Measurements from ENCODE around the gene CISH.

The CISH gene

DNA sequence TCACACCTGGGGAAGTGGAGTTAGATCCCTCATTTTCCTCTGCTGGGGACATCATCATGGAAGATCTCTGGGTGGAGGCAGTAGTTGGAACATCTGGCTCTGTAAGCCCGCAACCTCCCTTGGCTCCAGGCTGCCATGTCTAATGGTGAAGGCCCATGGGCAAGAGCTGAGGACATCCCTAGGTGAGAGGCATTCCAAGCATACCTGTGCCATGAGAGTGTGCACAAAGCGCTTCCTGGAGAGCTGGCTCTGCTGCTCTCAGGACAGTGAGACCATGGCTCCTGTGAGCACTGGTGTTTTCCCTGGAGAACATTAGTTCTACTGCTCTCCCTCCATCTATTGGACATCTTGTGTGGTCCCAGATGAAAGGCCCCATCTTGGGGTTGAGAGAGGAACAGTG, 13.1 kb upstream of the CISH start:
- no peak for DNase-seq (ENCODE audit: low spot score)
- TF ChIP-seq, protein P1, sequence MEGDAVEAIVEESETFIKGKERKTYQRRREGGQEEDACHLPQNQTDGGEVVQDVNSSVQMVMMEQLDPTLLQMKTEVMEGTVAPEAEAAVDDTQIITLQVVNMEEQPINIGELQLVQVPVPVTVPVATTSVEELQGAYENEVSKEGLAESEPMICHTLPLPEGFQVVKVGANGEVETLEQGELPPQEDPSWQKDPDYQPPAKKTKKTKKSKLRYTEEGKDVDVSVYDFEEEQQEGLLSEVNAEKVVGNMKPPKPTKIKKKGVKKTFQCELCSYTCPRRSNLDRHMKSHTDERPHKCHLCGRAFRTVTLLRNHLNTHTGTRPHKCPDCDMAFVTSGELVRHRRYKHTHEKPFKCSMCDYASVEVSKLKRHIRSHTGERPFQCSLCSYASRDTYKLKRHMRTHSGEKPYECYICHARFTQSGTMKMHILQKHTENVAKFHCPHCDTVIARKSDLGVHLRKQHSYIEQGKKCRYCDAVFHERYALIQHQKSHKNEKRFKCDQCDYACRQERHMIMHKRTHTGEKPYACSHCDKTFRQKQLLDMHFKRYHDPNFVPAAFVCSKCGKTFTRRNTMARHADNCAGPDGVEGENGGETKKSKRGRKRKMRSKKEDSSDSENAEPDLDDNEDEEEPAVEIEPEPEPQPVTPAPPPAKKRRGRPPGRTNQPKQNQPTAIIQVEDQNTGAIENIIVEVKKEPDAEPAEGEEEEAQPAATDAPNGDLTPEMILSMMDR (IDR thresholded peaks at IDR 0.05; ENCODE audit: extremely low read depth, insufficient read depth, missing control alignments): no peak
- in situ Hi-C loops (cut with MboI; ENCODE audit: low pct_unique_long_range_greater_than_20kb, low sequenced_read_pairs, unreplicated experiment): loop anchor here (25.0 kb wide), 1 partner anchor 1063 kb away; no protein-coding TSS in a partner anchor

DNA sequence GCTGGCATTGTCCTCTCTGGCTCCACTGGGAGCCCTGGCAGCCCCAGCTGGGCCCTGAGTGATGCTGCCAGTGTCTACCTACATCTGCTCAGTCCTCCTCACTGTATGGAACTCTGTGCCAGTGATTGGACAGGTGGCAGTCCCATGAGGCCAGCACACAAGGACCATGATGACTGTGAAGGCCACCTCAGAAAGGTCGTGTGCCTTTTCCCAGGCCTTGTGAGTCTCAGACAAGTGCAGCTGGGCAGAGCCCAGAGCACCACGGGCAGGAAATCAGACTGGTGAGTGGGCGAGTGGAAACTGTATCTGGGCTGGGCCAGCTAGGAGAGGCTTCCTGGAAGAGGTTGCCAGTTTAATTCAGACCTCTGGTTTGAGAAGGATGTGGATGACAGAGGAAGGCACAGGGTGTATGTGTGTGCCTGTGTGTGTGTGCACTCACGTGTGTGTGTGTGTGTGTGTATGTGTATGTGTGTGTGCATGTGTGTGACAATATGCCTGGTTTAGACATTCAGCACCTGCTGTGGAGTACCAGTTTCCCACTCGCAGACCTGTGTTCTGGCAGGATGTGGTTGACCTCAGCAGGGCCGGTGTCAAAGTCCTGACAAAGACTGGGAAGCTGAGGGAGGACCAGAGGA, 12.4 kb upstream of the CISH start:
- DNase-seq (ENCODE audit: low spot score): no peak
- in situ Hi-C loops (cut with MboI; ENCODE audit: low pct_unique_long_range_greater_than_20kb, low sequenced_read_pairs, unreplicated experiment): loop anchor here (25.0 kb wide), 1 partner anchor 1063 kb away; no protein-coding TSS in a partner anchor
- TF ChIP-seq, protein P1 (IDR thresholded peaks at IDR 0.05; ENCODE audit: extremely low read depth, insufficient read depth, missing control alignments): no peak

DNA sequence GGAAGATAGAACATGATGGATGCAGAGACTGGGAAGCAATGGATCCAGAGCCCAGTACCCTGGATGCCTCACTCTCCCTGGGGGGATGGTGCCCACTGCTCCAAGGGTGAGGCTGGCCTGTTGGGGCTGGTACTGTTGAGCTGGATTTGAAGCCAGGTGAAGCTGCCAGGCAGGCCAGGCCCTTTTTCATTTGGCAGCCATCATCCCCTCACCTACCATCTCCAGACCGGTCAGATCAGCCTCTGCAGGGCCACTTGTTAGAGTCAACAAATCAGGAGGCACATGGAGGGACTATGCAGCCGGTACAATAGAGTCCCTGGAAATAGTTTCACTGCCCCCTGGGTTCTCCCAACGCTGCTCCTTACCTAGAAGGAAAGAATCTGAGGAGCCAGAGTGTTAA, 11.3 kb upstream of the CISH start:
- in situ Hi-C loops (cut with MboI; ENCODE audit: low pct_unique_long_range_greater_than_20kb, low sequenced_read_pairs, unreplicated experiment): loop anchor here (25.0 kb wide), 1 partner anchor 1064 kb away; no protein-coding TSS in a partner anchor
- TF ChIP-seq, protein P1 (IDR thresholded peaks at IDR 0.05; ENCODE audit: extremely low read depth, insufficient read depth, missing control alignments): no peak
- no peak for DNase-seq (ENCODE audit: low spot score)

DNA sequence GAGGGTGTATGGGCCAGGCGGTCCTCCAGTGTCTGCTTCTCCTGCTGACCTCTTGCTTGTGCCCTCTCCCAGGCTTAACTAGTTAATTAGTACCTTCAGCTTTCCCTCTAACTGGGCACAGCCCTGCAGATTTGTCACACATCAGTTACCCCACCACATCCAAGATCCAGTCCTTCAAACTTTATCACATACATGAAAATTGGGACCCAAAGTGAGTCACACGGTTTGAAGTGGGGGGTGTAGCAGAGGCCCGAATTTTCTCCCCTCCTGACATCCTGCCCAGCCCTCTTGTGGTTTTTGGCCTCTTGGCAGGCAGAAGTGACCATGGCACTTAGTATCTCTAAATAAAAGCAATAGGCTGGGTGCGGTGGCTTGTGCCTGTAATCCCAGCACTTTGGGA, 9.2 kb upstream of the CISH start:
- TF ChIP-seq, protein P1 (IDR thresholded peaks at IDR 0.05; ENCODE audit: extremely low read depth, insufficient read depth, missing control alignments): no peak
- no peak for DNase-seq (ENCODE audit: low spot score)
- in situ Hi-C loops (cut with MboI; ENCODE audit: low pct_unique_long_range_greater_than_20kb, low sequenced_read_pairs, unreplicated experiment): loop anchor here (25.0 kb wide), 1 partner anchor 1066 kb away; no protein-coding TSS in a partner anchor

DNA sequence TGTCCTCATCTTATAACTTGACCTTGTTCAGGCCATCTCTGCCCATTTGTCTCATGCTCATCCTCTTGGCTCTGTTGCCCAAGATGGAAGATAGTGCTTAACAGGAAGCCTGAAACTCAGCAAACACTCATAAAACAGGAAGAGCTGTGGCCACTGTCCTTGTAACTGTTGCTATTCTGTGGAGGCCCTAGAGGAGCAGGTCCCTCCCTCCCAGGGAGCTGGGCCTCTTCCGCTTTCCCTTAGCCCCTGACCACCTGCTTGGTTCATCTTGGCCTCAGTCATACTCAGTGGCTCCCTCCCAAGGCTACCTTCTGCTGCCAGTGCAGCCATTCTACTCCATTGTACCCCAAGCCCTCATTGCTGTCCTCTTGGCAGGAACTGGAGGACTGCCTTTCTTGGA, 8.8 kb upstream of the CISH start:
- in situ Hi-C loops (cut with MboI; ENCODE audit: low pct_unique_long_range_greater_than_20kb, low sequenced_read_pairs, unreplicated experiment): loop anchor here (25.0 kb wide), 1 partner anchor 1067 kb away; no protein-coding TSS in a partner anchor
- TF ChIP-seq, protein P1 (IDR thresholded peaks at IDR 0.05; ENCODE audit: extremely low read depth, insufficient read depth, missing control alignments): peak; percentile 18
- DNase-seq (ENCODE audit: low spot score): no peak

DNA sequence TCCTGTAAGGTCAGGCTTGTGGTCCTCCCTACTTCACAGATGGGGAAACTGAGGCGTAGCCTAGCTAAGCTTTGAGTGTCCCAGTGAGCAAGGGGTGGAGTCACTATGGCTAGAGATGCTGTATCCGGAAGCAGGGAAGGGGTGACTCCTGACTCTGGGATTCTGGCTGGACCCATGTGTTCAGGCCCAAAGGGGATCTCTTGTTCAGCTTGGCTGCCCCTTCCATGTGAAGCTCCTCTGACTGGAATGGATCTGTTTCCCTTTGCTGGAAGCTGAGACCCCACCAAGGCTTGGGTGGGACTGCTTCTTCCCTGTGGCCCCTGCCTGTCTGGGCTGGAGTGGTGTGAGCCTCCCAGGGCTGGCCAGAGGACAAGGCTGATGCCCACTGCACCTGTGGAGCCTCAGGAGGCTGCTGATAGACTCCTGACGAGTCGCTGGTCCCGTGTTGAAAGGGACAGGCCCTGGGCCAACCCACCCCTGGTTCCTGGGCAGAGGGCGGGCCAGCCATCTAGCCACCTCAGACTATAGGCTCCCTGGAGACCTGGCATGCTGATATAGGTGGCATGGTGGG, 6.4 kb upstream of the CISH start:
- no peak for DNase-seq (ENCODE audit: low spot score)
- TF ChIP-seq, protein P1 (IDR thresholded peaks at IDR 0.05; ENCODE audit: extremely low read depth, insufficient read depth, missing control alignments): no peak
- in situ Hi-C loops (cut with MboI; ENCODE audit: low pct_unique_long_range_greater_than_20kb, low sequenced_read_pairs, unreplicated experiment): loop anchor here (25.0 kb wide), 1 partner anchor 1069 kb away; no protein-coding TSS in a partner anchor

Data from GM13977 (cell line).